CD4-positive, alpha-beta T cell treated with Interleukin-21 for 1 hour (primary cell): ENCODE measurements around the gene TADA1.
"Not testable (repeated sequence)": the region's sequence is repeated elsewhere in the genome, so short reads cannot be mapped to it uniquely, and the experiment has no call there.

Experiments
- DNase-seq: peaks from one replicate; pipeline ENCODE4 v3.0.0-alpha.2; 2020

The TADA1 gene

DNA sequence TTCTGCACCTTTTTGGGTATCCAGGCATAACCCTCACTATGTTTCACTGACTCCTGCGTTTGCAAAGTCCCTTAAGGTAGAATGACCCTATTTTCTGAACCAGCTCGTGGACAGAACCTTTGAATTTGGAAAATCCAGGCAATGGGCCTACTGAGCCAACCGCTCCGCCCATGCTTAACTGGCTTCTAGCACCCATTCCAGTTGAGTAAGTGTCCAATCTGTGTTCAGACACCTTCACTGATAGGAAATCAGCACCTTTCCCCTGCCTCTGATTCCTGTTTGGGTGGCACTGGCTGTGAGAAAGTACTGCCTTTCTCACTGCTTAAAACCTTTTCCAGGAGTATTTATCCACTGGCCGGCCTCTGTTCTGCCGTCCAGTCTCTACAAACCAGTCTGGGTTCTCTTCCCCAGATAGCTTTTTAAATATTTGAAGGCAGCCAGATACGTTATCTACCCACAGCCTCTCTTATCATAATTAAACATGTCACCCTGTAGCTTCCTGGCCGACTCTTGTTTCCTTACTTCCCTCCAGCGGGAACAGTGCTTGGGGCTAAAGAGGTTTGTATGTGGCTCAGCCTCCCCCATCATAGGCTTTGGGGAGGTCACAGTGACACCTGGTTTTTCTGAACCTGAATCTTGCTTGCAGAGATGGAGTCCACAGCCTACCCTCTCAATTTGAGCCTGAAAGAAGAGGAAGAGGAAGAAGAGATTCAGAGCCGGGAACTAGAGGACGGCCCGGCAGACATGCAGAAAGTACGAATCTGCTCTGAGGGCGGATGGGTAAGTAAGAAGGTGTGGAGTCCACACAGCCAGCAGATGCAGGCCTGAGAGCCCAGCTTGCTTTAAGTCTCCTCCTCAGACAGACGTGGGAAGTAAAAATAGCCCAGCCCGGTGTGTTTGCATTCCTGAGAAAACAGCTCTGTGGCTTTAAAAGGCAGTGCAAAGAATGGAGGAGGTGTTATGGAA lies 35.5 kb downstream of the TADA1 start:
- peak; percentile 3 for DNase-seq

DNA sequence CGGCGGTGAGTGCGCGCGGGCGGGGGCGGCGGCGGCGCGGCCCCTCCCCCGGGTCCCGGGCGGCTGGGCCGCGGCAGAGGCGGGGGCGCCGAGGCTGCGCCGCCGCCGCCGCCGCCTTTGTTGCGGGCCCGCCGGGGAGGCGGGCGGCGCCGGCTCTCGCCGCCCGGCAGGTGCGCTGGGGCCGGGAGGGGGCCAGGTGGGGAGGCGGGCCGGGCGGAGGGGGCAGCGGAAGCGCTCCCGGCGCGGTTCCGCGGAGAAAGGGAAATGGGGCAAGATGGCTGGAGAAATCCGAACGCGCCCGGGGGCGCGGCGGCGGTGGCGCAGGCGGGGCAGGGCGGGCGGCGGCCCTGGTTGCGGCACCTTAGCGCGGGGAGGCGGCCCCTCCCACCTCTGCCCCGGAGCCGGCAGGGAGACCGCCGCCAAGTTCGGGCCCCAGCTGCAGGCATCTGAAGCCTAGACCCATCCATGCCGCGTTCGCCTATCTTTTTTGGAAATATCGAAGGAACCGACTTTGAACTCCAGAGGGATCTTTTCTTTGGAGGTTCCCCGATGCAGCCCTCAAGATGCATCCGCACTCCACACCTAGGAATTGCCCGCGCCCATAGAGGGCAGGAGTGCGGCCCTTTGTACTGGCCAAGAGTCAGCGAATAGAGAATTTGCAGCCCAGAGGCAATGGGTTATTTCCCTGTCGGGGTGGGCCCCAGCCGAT lies 36.3 kb downstream of the TADA1 start:
- peak; percentile 63 for DNase-seq

DNA sequence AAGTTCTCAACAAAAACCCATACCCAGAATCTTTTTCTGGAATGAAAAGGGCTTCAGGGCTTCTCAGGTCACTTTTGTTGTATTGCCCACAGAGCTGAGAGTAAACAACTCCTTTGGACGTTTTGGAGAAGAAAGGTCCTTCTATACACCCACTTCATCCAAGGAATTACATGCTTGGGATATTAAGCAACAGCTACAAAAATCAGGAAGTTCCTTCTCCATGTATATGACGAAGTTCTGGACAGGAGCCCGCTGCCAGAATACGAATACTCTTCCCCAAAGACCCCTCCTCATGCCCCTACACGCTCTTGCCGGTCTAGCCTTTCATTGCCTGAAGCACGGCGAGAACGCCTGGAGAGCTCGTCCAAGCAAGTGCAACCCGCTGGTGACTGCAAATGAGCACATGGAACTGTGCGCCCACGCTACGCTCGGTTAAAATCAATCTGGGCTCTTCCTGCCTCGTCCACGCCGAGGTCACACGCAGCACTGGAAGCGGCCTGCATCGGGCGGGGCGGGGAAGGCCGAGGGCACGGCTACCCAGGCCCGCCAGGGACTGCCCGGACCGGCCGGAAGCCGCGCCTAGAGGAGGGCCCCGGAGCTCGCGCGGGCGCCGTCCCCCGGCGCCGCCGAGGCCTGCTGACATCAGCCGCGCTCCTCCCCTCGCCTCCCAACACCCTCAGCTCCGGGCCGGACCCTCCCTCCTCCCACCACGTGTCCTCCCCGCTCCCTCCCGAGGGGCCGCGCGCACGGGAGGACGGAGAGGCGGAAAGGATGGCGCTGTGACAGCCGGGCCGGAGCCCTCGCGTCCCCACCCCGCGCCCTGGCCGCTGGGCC lies 37.1 kb downstream of the TADA1 start, which contains the start of gene POGK:
TSS of gene POGK (plus strand) at position 710 of the 834 bp plus-strand sequence. CDS start 1,482 bp downstream, outside the sequence.
- peak; percentile 84 for DNase-seq

DNA sequence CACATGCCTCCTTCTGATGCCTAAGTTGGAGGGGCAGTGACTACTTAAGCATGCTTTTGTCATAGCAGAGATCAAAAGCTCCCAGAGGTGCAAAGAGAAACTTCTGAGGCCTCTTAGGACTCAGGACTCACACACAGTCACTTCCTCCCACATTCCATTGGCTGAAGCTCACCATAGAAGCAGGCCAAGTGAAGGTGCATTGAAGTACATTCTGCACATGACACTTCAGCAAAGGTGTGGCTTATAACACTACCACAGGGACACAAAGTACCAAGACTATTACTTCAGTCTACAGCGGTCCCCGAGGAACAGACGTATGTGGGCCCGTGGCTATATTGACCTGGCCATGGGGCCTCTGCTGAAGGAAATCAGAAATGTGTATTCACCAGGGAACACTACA lies 39.3 kb downstream of the TADA1 start:
- no peak for DNase-seq

DNA sequence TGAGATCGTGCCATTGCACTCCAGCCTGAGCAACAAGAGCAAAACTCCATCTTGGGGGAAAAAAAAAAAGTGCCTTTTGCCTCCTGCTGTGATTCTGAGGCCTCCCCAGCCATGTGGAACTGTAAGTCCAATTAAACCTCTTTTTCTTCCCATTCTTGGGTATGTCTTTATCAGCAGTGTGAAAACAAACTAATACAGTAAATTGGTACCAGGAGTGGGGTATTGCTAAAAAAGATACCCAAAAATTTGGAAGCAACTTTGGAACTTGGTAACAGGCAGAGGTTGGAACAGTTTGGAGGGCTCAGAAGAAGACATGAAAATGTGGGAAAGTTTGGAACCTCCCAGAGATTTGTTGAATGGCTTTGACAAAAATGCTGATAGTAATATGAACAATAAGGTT lies 46.3 kb downstream of the TADA1 start:
- DNase-seq = not testable (repeated sequence)

DNA sequence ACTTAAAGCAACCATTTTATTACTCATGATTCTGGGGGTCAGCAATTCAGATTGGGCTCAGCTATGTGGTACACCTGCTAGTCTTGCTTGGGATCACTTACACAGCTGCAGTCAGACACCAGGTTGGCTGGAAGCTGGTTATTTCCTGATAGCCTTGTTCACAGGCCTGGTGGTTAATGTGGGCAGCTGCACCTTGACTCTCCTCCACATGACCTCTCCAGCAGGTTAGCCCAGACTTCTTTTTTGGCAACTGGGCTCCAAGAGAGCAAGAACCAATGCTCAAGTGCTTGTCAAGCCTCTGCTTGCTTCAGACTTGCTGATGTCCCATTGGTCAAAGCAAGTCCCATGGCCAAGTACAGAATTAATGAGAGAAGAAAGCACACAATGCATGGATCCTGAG lies 48.6 kb downstream of the TADA1 start:
- DNase-seq = no peak

DNA sequence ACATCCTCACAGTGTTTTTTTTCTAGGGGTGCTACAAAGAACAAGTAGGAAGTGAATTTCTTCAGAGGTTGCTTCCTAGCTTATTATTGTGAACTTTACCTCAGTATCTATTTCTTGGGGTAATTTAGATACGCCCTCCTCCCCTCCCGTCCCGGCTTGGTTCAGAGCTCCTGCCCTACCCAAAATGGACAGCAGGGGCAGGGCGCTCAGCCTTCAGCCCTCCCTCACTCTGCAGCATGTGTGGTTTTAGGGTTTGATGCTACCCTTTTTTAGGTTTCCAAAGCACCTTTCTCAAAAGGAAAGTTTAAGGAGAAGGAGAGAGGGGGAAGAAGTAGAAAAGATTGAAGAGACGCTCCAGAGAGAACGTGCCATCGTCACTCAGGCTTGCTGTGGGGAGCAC lies 53.7 kb downstream of the TADA1 start:
- DNase-seq = no peak

DNA sequence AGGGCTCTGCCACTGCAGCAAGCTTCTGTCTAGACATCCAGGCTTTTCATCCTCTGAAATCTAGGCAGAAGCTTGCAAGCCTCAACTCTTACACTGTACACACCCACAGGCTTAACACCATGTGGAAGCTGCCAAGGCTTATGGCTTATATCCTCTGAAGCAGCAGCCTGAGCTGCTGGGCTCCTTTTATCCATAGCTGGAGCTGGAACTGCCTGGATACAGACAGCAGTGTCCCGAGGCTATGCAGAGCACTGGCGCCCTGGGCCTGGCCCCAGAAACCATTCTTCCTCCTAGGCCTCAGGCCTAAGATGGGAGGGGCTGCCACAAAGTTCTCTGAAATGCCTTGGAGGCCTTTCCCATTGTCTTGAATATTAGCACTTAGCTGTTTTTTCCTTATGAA lies 56.1 kb downstream of the TADA1 start:
- DNase-seq = no peak

DNA sequence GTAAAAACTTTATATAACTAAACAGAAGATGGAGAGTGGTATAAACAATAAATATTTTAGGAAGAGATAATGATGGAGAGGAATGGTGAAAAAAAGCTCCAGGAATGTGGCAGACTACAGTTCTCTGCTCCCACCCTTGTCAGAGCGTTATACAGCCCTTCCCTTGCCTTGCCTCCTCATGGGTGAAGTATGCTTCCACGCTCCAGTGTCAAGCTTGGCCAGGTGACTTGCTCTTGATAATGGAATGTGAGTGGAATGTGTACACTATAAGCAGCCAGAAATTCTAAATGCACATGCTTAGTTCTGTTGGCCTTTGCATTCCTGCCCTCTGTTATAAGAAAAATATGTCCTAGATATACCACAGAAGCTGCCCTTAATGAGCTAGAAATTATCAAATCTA lies 61.5 kb downstream of the TADA1 start:
- DNase-seq = no peak

DNA sequence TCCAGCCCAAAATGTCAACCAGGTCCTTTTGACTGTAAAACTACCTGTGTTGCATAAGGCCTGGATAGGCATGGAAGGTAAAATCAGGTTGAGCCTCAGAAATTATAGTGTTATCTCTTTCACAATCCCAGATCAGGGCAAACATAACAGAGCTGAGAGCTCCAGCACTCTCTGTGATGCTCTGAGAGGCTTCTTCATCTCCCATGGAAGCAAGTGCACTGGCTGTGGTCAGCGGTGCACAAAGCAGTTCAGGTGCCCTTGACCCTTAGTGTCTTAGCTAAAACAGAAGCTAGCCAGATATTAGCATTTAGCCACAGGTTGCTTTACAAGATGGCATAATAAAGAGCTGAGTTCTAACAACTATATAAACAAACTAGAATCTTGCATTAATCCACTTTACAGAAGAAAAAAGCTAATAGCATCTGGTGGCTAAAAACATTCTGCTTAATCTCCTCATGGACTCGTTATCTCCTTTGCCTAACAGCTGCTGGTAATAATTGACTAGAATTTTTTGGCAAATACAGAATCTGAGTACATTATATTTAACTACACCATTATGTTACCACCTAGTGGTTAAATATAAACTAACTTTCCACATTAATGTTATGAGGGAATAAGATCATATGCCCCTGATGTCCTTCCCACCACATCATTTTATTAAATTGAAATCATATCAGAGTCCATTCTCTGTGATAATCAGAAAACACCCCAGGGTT lies 62.4 kb downstream of the TADA1 start:
- DNase-seq = no peak

DNA sequence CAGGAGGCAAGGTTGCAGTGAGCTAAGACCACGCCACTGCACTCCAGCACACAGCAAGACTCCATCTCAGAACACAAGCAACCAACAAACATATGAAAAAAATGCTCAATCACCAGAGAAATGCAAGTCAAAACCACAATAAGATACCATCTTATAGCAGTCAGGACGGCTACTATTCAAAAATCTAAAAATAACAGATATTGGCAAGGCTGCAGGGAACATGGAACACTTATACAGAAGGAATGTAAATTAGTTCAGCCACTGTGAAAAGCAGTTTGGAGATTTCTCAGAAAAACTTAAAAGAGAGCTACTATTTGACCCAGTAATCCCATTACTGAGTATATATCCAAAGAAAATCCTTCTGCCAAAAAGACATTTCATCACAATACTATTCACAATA lies 64.4 kb downstream of the TADA1 start:
- DNase-seq = no peak

DNA sequence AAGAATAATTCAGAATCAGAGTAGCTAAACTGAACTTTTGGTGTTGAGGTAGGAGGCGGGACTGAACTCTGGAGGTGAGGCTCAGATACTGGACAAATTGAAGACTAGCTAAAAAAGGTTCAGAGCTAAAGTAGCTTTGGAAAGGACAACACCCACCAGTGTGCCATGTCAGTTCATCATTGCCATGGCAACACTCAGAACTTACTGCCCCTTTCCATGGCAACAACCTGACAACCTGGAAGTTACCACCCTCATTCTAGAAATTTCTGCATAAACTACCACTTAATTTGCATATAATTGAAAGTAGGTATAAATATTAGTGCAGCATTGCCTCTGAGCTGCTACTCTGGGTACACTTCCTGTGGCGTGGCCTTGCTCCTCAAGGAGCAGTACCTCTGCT lies 67.1 kb downstream of the TADA1 start:
- no peak for DNase-seq
